K562 (cell line): ENCODE results near the gene CNTN2. TPM values are rescaled to one million over a fixed set of nuclear protein-coding genes. Genes with fewer than 3 reads are reported as not detected.

ENCODE experiments used
- ATAC-seq: fragments of 200-7000 bp; cut with Tn5 transposase; 3 replicates; pipeline ENCODE4 v1.9.1; 2020; ENCODE audit warnings: moderate library complexity
- BruUV-seq: library from RNA; stranded (reverse); fragments of 400-500 nt; replicated peaks from 2 replicates; lab custom pipeline; 2021; lab: Mats Ljungman, UMichigan
- CTCF ChIA-PET: fragments of 300-600 bp; formaldehyde crosslinking; extraction: SDS; loops from one replicate; lab custom pipeline; 2021; ENCODE audit warnings: low intra/inter-chr PET ratio; lab: Yijun Ruan, JAX
- POLR2A ChIA-PET: fragments of 300-600, 350-650 bp; sonication (Branson Sonifier 250); formaldehyde crosslinking; extraction: SDS; loops from one replicate; lab custom pipeline; 2021; ENCODE audit warnings: antibody characterized with exemption, inconsistent platforms; lab: Yijun Ruan, JAX
- DNase-seq, 4 experiments: peaks; one replicate each; pipeline versions ENCODE4 v3.0.0 to v3.0.0-alpha.2; 2011 to 2018; ENCODE audit warnings: low spot score in 3 of 4, mixed read lengths in 3 of 4; ENCODE audit errors: extremely low read depth in 1 of 4
- FAIRE-seq: peaks from 2 replicates; lab custom pipeline; 2011; peaks lifted over from hg19 to GRCh38; lab: Jason Lieb, UNC
- H2AFZ ChIP-seq: 2 replicates; pipeline ENCODE4 v1.6.0; 2011; ENCODE audit warnings: low read depth, low read length, control low read depth, inconsistent platforms
- H3K27ac ChIP-seq: fragments of 200-600 bp; 3 replicates; pipeline ENCODE4 v1.8.0; 2011; ENCODE audit warnings: low read depth, mild to moderate bottlenecking, control low read depth, inconsistent platforms, low read length, moderate library complexity, mixed read lengths; ENCODE audit errors: extremely low read depth
- H3K27me3 ChIP-seq, 2 experiments: fragments of 300-600 bp in 1 of 2; 2 replicates in 1 of 2; 3 replicates in 1 of 2; pipeline versions ENCODE4 v1.6.0 to v1.8.0; 2011; ENCODE audit warnings: inconsistent platforms in 2 of 2, low read length in 2 of 2, mild to moderate bottlenecking in 1 of 2, mixed read lengths in 1 of 2, moderate library complexity in 1 of 2; ENCODE audit not compliant: control insufficient read depth in 2 of 2, insufficient read depth in 2 of 2
- H3K36me3 ChIP-seq: fragments of 300-600 bp; 3 replicates; pipeline ENCODE4 v1.8.0; 2011; ENCODE audit warnings: mild to moderate bottlenecking, low read length, inconsistent platforms; ENCODE audit not compliant: control insufficient read depth, insufficient read depth
- H3K4me1 ChIP-seq, 2 experiments: fragments of 200-600 bp in 1 of 2; replicated peaks in 1 of 2; 2 replicates in 1 of 2; 3 replicates in 1 of 2; pipeline versions ENCODE4 v1.5.1 to v1.8.0; 2011; ENCODE audit warnings: inconsistent platforms in 2 of 2, low read length in 2 of 2, mild to moderate bottlenecking in 1 of 2, mixed read lengths in 1 of 2, moderate library complexity in 1 of 2; ENCODE audit not compliant: control insufficient read depth in 2 of 2, insufficient read depth in 2 of 2
- H3K4me2 ChIP-seq: 2 replicates; pipeline ENCODE4 v1.6.1; 2011; ENCODE audit warnings: low read length, control low read depth, inconsistent platforms, mixed read lengths; ENCODE audit not compliant: insufficient read depth
- H3K4me3 ChIP-seq: fragments of 200-600 bp; sonication (generic), shearing (Covaris generic); 2 replicates; pipeline ENCODE4 v1.5.1; 2016; ENCODE audit warnings: control low read depth, inconsistent platforms
- H3K79me2 ChIP-seq: fragments of 200-600 bp; 3 replicates; pipeline ENCODE4 v1.8.0; 2011; ENCODE audit warnings: low read length, inconsistent platforms; ENCODE audit not compliant: control insufficient read depth, insufficient read depth
- H3K9ac ChIP-seq, 2 experiments: 2 replicates each; pipeline versions ENCODE4 v1.6.0 to v1.6.1; 2011; ENCODE audit warnings: low read depth in 2 of 2, low read length in 2 of 2, control low read depth in 1 of 2, inconsistent platforms in 1 of 2, mild to moderate bottlenecking in 1 of 2, mixed read lengths in 1 of 2; ENCODE audit not compliant: insufficient read depth in 1 of 2
- H3K9me1 ChIP-seq: one replicate; pipeline ENCODE4 v1.6.0; 2011; ENCODE audit warnings: inconsistent platforms, mild to moderate bottlenecking, low read length, moderate library complexity; ENCODE audit not compliant: control insufficient read depth, insufficient read depth
- H3K9me3 ChIP-seq: replicated peaks from 2 replicates; pipeline ENCODE4 v1.5.1; 2011; ENCODE audit warnings: low read depth, low read length, inconsistent platforms; ENCODE audit not compliant: control insufficient read depth, insufficient read depth
- H4K20me1 ChIP-seq: replicated peaks from 2 replicates; pipeline ENCODE4 v1.6.1; 2011; ENCODE audit warnings: low read length, inconsistent platforms, mixed read lengths; ENCODE audit not compliant: control insufficient read depth, insufficient read depth
- CTBP1 ChIP-seq: fragments of 450-650 bp; IDR thresholded peaks from 2 replicates; pipeline ENCODE4 v1.6.1; 2016; ENCODE audit warnings: borderline replicate concordance
- DPF2 ChIP-seq: fragments of 450-650 bp; IDR thresholded peaks from 2 replicates; pipeline ENCODE4 v1.6.1; 2016
- MYC ChIP-seq, 2 experiments: fragments of 250-450 bp in 1 of 2; sonication (Bioruptor Pico) in 1 of 2; IDR thresholded peaks; 2 replicates each; pipeline versions ENCODE4 v1.5.1 to v1.6.1; 2012 to 2021; ENCODE audit warnings: low read depth in 2 of 2, borderline replicate concordance in 1 of 2, improper control_type of control experiment in 1 of 2, low read length in 1 of 2, mild to moderate bottlenecking in 1 of 2, moderate library complexity in 1 of 2
- NFE2L1 ChIP-seq: fragments of 450-650 bp; IDR thresholded peaks from 2 replicates; pipeline ENCODE4 v1.6.1; 2016; ENCODE audit warnings: missing genetic modification characterization, low read depth, mild to moderate bottlenecking, missing compliant biosample characterization, moderate library complexity, borderline replicate concordance
- PBX2 ChIP-seq, 2 experiments: IDR thresholded peaks in 1 of 2; conservative IDR thresholded peaks in 1 of 2; 2 replicates each; pipeline ENCODE4 v1.6.1; 2016; ENCODE audit warnings: low read depth in 2 of 2, mild to moderate bottlenecking in 1 of 2, missing compliant biosample characterization in 1 of 2, missing genetic modification characterization in 1 of 2, moderate library complexity in 1 of 2
- POLR2AphosphoS5 ChIP-seq: IDR thresholded peaks from 2 replicates; pipeline ENCODE4 v1.6.1; 2011; ENCODE audit warnings: mild to moderate bottlenecking, low read depth, low read length, moderate library complexity; ENCODE audit not compliant: control insufficient read depth, insufficient read depth
- RBM25 ChIP-seq: fragments of 200-400 bp; formaldehyde crosslinking; IDR thresholded peaks from 2 replicates; pipeline ENCODE4 v1.6.1; 2018; ENCODE audit warnings: low read length, low read depth, moderate library complexity; ENCODE audit not compliant: severe bottlenecking
- RBM34 ChIP-seq: fragments of 200-400 bp; formaldehyde crosslinking; IDR thresholded peaks from 2 replicates; pipeline ENCODE4 v1.6.1; 2018; ENCODE audit warnings: low read length, borderline replicate concordance; ENCODE audit not compliant: insufficient read depth
- SMARCE1 ChIP-seq: fragments of 450-650 bp; IDR thresholded peaks from 2 replicates; pipeline ENCODE4 v1.7.1; 2016; ENCODE audit warnings: mild to moderate bottlenecking
- SMC3 ChIP-seq: conservative IDR thresholded peaks from 2 replicates; pipeline ENCODE4 v1.6.1; 2011; ENCODE audit warnings: low read depth, low read length, improper control_type of control experiment; ENCODE audit not compliant: insufficient read depth
- ZC3H8 ChIP-seq: fragments of 450-650 bp; IDR thresholded peaks from 2 replicates; pipeline ENCODE4 v1.6.1; 2017
- ZNF217 ChIP-seq: sonication (generic); formaldehyde crosslinking; IDR thresholded peaks from 2 replicates; pipeline ENCODE4 v1.8.0; 2022; ENCODE audit warnings: mild to moderate bottlenecking, missing genetic modification reagents
- ZNF263 ChIP-seq: sonication (generic); formaldehyde crosslinking; IDR thresholded peaks from 2 replicates; pipeline ENCODE4 v1.8.0; 2022; ENCODE audit warnings: mild to moderate bottlenecking, missing genetic modification reagents, borderline replicate concordance
- WGBS: fragments of 100-300 bp; shearing (Covaris generic); methylation state at CpG from one replicate; pipeline ENCODE4 v1.1.6; 2016; ENCODE audit warnings: low coverage, mixed read lengths; ENCODE audit not compliant: insufficient coverage; ENCODE audit errors: missing lambda C conversion rate; 5-methylcytosine and 5-hydroxymethylcytosine counted together
- in situ Hi-C: fragments of 300-500 bp; cut with MboI; formaldehyde crosslinking; loops from 4 replicates; pipeline ENCODE4 v1.15.0; 2018; ENCODE audit warnings: inconsistent platforms, mixed read lengths
- intact Hi-C: fragments of 100-400 bp; cut with micrococcal nuclease; formaldehyde crosslinking; loops from 2 replicates; pipeline ENCODE4 v1.14.2; 2022
- polyA plus RNA-seq, 8 experiments: library from polyadenylated mRNA; depleted of rRNA in 4 of 8; stranded (reverse) in 5 of 8; unstranded in 3 of 8; fragments of >200 nt; fragmentation: Nextera tagmentation in 2 of 8; fragmentation: Illumina TruSeq in 1 of 8; extraction: Ambion mirVana in 2 of 8; extraction: Trizol in 1 of 8; gene quantifications; 2 replicates each; pipeline versions ENCODE4 v1.2.1 to v1.2.3, GENCODE V29; 2011 to 2014; ENCODE audit warnings: inconsistent platforms in 1 of 8, missing spikeins in 1 of 8
- total RNA-seq, 7 experiments: library from RNA; depleted of rRNA in 6 of 7; stranded (reverse); fragments of >200 nt in 6 of 7; fragmentation: Illumina TruSeq in 2 of 7; extraction: Trizol in 2 of 7; gene quantifications; 2 replicates each; pipeline versions ENCODE4 v1.2.1 to v1.2.3, GENCODE V29; 2011 to 2021; ENCODE audit warnings: low replicate concordance in 1 of 7
- TF ChIP-seq, protein P1 (sequence below): fragments of 250-450 bp; sonication (Bioruptor Pico); IDR thresholded peaks from 2 replicates; pipeline ENCODE4 v1.5.0; 2021
- TF ChIP-seq, protein P2 (sequence below): sonication (generic); formaldehyde crosslinking; IDR thresholded peaks from 2 replicates; pipeline ENCODE4 v1.9.0; 2022; ENCODE audit warnings: mild to moderate bottlenecking, missing genetic modification reagents

The CNTN2 gene
- total and polyA plus RNA-seq, 9 of the 15 experiments (the other 6 are each of a cell fraction or from before 2014, with no cell fraction given), result not detected

DNA sequence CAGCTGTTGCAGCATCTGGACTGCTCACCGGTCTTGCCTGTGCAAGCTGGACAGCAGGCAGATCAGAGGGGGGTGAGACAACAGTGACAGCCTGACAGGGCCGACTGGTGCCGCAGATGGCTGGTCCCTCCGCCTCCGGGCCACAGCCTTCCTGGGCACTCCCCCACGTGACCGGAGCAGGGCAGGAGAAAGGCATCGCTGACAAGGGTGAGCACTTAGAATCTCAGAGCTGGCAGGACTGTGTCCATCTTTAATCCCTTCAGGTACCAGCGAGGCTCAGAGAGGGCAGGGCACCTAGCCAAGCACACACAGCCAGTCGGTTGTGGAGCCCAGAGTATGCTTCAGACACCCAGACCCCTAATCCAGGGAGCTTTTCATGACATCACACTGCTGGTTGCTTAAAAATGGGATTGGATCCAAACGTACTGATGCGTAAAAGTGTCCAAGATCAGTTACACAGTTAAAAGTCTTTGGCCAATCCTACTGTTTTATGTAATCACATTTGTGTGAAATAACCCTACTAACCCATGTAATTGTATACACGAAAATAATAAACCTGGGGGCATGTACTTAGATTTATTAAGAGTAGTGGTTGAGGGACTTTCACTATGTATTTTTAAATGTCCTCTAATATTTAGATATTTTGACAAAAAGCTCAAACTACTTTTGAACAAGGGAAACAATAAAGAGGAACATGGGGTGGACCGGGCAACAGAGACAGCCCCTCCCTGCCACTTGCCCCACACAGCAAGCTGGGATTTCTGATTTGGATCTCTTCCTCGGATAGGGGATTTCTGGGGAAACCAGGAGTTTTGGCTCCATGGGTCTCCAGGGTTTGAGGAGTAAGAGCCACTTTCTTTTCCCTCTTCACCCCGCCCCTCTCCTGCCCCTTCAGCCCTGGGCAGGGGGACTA, 758 bp upstream of the CNTN2 start:
- no TSS peak for BruUV-seq
- ChIA-PET POLR2A (interaction anchor here (0.6 kb wide), 1 partner anchor 52 kb away, joined by 4 read pairs; no protein-coding TSS in a partner anchor), CTCF (interaction anchor here (0.6 kb wide), 1 partner anchor 100 kb away, joined by 5 read pairs; no protein-coding TSS in a partner anchor)
- DNase-seq, result no peak
- FAIRE-seq, result no peak
- intact Hi-C loops, result no loop called here
- no peaks in the 10 kb centered on the region for H3K79me2 ChIP-seq
- peaks cover 41 to 79% of the 10 kb centered on the region in 2 experiments; a peak in 4 of 5 replicates for H3K27me3 ChIP-seq
- H3K4me3 ChIP-seq, result no peak overlapping the region
- no peaks in the 10 kb centered on the region for H3K9me3 ChIP-seq
- in situ Hi-C loops, result no loop called here
- no peak overlapping the region for H2AFZ ChIP-seq
- H3K9ac ChIP-seq, result no peak overlapping the region
- no peak overlapping the region for H3K4me2 ChIP-seq
- ATAC-seq, result no peak
- no peaks in the 10 kb centered on the region for H3K9me1 ChIP-seq
- H3K4me1 ChIP-seq, result peaks cover 0 to 8% of the 10 kb centered on the region in 2 experiments; a peak in 1 of 5 replicates
- no peak overlapping the region for H3K27ac ChIP-seq
- H3K36me3 ChIP-seq, result no peaks in the 10 kb centered on the region
- 1% methylated on average over 16 of the region's 16 CpGs for WGBS
- H4K20me1 ChIP-seq, result peaks cover 25% of the 10 kb centered on the region
- TF ChIP-seq SMC3, result no peak
- TF ChIP-seq ZNF263 (CRISPR knock-in tag), result no peak
- no peak for TF ChIP-seq RBM34
- no peak for TF ChIP-seq CTBP1
- no peak for TF ChIP-seq ZNF217
- TF ChIP-seq, protein P1, sequence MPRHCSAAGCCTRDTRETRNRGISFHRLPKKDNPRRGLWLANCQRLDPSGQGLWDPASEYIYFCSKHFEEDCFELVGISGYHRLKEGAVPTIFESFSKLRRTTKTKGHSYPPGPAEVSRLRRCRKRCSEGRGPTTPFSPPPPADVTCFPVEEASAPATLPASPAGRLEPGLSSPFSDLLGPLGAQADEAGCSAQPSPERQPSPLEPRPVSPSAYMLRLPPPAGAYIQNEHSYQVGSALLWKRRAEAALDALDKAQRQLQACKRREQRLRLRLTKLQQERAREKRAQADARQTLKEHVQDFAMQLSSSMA (CRISPR knock-in tag), result no peak
- no peak for TF ChIP-seq MYC (IDR thresholded peaks at IDR 0.05; ENCODE audit: low read depth, low read length)
- TF ChIP-seq MYC (CRISPR knock-in tag; IDR thresholded peaks at IDR 0.05; ENCODE audit: borderline replicate concordance, low read depth), result no peak
- TF ChIP-seq NFE2L1, result no peak
- TF ChIP-seq, protein P2, sequence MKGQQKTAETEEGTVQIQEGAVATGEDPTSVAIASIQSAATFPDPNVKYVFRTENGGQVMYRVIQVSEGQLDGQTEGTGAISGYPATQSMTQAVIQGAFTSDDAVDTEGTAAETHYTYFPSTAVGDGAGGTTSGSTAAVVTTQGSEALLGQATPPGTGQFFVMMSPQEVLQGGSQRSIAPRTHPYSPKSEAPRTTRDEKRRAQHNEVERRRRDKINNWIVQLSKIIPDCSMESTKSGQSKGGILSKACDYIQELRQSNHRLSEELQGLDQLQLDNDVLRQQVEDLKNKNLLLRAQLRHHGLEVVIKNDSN, result peak; percentile 42; the same call in 1 of the 2 replicates
- no peak for TF ChIP-seq POLR2AphosphoS5
- TF ChIP-seq ZC3H8, result no peak
- TF ChIP-seq RBM25, result peak; percentile 54
- no peak for TF ChIP-seq DPF2
- no peak for TF ChIP-seq SMARCE1
- TF ChIP-seq PBX2 (CRISPR knock-in tag; IDR thresholded peaks at IDR 0.05; ENCODE audit: low read depth), result no peak
- no peak for TF ChIP-seq PBX2 (tag; conservative IDR thresholded peaks at IDR 0.05; ENCODE audit: low read depth)
